Esophagus squamous epithelium (tissue), 5 donors: ENCODE results near the gene GLTP. TPM values are rescaled to one million over a fixed set of nuclear protein-coding genes. Genes with fewer than 3 reads are reported as not detected.
A peak's percentile ranks its signal among the peaks of the same experiment; 100 is the strongest.
"Not testable (repeated sequence)": the region's sequence is repeated elsewhere in the genome, so short reads cannot be mapped to it uniquely, and the experiment has no call there.

ENCODE experiments used
- DNase-seq: peaks from one replicate; lab custom pipeline; 2025; lab: John Stamatoyannopoulos, UW
- H3K27ac ChIP-seq, 4 donors: fragments of 200-600 bp; sonication (generic); one replicate each; pipeline ENCODE4 v1.5.1; 2016 to 2019; ENCODE audit warnings: mild to moderate bottlenecking in 1 of 4
- H3K27me3 ChIP-seq, 4 donors: fragments of 200-600 bp; sonication (generic); 1 replicate in 3 of 4; 2 replicates in 1 of 4; pipeline versions ENCODE4 v1.5.1 to v1.6.0; 2017 to 2021; ENCODE audit warnings: antibody characterized with exemption in 1 of 4
- H3K36me3 ChIP-seq, 3 donors: fragments of 200-600 bp; sonication (generic); one replicate each; pipeline ENCODE4 v1.5.1; 2016 to 2019
- H3K4me1 ChIP-seq, 3 donors: fragments of 200-600 bp; sonication (generic); one replicate each; pipeline ENCODE4 v1.5.1; 2017 to 2019
- H3K4me3 ChIP-seq, 4 donors: fragments of 200-600 bp; sonication (generic); 1 replicate in 3 of 4; 2 replicates in 1 of 4; pipeline ENCODE4 v1.5.1; 2016 to 2019; ENCODE audit warnings: mild to moderate bottlenecking in 2 of 4, moderate library complexity in 1 of 4
- H3K9me3 ChIP-seq, 3 donors: fragments of 200-600 bp; sonication (generic); one replicate each; pipeline ENCODE4 v1.5.1; 2016 to 2019
- POLR2A ChIP-seq, 4 donors: fragments of 450-650 bp; IDR thresholded peaks; one replicate each; pipeline ENCODE4 v1.6.1; 2017; ENCODE audit warnings: antibody characterized with exemption in 4 of 4, mild to moderate bottlenecking in 4 of 4, moderate library complexity in 3 of 4
- WGBS, 2 donors: methylation state at CpG; one replicate each; pipeline ENCODE4 v1.1.5; 2018; 5-methylcytosine and 5-hydroxymethylcytosine counted together
- intact Hi-C: fragments of 100-400 bp; cut with DNase I; formaldehyde crosslinking; loops from one replicate; pipeline ENCODE4 v1.15.0; 2022
- total RNA-seq, 4 donors: library from RNA; depleted of rRNA; stranded (reverse); fragments of >200 nt; gene quantifications; one replicate each; pipeline ENCODE4 v1.1.0, GENCODE V29; 2016
- TF ChIP-seq, protein P1 (sequence below), 6 experiments: fragments of 450-650 bp in 4 of 6; fragments of 200-600 bp in 2 of 6; sonication (generic) in 2 of 6; IDR thresholded peaks; one replicate each; pipeline ENCODE4 v1.5.1; 2016 to 2019; ENCODE audit warnings: antibody characterized with exemption in 6 of 6, mild to moderate bottlenecking in 4 of 6, moderate library complexity in 4 of 6
- donor health status: DM: yes; HTN: yes; CAD: no.

GLTP gene, protein sequence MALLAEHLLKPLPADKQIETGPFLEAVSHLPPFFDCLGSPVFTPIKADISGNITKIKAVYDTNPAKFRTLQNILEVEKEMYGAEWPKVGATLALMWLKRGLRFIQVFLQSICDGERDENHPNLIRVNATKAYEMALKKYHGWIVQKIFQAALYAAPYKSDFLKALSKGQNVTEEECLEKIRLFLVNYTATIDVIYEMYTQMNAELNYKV
- total RNA-seq: 100 to 1,000 TPM; 315 to 901 (median 457) TPM

GRCh38 chr12:109880043-109880931, at the start of gene GLTP:
GLTP (minus strand) TSS chr12:109880541; CDS start chr12:109880374, 167 bp downstream.
- intact Hi-C loops: no loop called here
- Histone ChIP-seq H3K9me3 (no peaks in the 10 kb centered on the region), H3K27me3 (no peaks in the 10 kb centered on the region), H3K4me3 (peak within 1 kb of the TSS; percentile 66 to 94 (median 79)), H3K27ac (peak within 1 kb of the TSS; percentile 91 to 98 (median 94)), H3K4me1 (peaks cover 25 to 91% (median 38%) of the 10 kb centered on the region in 3 donors), H3K36me3 (no peaks in the 10 kb centered on the region)
- WGBS, 2 donors: 0 to 1% methylated on average over 12 to 16 of the region's 92 CpGs
- TF ChIP-seq, protein P1, sequence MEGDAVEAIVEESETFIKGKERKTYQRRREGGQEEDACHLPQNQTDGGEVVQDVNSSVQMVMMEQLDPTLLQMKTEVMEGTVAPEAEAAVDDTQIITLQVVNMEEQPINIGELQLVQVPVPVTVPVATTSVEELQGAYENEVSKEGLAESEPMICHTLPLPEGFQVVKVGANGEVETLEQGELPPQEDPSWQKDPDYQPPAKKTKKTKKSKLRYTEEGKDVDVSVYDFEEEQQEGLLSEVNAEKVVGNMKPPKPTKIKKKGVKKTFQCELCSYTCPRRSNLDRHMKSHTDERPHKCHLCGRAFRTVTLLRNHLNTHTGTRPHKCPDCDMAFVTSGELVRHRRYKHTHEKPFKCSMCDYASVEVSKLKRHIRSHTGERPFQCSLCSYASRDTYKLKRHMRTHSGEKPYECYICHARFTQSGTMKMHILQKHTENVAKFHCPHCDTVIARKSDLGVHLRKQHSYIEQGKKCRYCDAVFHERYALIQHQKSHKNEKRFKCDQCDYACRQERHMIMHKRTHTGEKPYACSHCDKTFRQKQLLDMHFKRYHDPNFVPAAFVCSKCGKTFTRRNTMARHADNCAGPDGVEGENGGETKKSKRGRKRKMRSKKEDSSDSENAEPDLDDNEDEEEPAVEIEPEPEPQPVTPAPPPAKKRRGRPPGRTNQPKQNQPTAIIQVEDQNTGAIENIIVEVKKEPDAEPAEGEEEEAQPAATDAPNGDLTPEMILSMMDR (IDR thresholded peaks at IDR 0.05): peak in 5 of 6 experiments; percentile 20 to 95 (median 91)
- peak in 3 of 4 donors; percentile 0 to 61 (median 52) for TF ChIP-seq POLR2A (IDR thresholded peaks at IDR 0.05)
- no peak for DNase-seq

DNA sequence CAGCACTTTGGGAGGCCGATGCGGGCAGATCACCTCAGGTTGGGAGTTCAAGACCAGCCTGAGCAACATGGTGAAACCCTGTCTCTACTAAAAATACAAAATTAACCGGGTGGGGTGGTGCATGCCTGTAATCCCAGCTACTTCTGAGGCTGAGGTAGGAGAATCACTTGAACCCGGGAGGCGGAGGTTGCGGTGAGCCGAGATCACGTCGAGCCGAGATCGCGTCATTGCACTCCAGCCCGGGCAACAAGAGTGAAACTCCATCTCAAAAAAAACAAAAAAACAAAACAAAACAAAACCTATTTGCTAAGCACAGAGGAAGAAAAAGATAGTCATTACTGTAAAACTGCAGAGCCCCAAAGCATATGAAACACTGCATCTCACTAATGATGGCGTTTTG, 49.0 kb upstream of the GLTP start:
- DNase-seq, H3K27me3 ChIP-seq, intact Hi-C loops, H3K9me3 ChIP-seq, H3K4me3 ChIP-seq, H3K27ac ChIP-seq: not testable (repeated sequence)
- Histone ChIP-seq H3K36me3 (peaks cover 4 to 73% (median 22%) of the 10 kb centered on the region in 3 donors), H3K4me1 (peaks cover 0 to 13% (median 0%) of the 10 kb centered on the region in 3 donors)
- 82 to 98% methylated on average over 13 to 14 of the region's 14 CpGs for WGBS, 2 donors

DNA sequence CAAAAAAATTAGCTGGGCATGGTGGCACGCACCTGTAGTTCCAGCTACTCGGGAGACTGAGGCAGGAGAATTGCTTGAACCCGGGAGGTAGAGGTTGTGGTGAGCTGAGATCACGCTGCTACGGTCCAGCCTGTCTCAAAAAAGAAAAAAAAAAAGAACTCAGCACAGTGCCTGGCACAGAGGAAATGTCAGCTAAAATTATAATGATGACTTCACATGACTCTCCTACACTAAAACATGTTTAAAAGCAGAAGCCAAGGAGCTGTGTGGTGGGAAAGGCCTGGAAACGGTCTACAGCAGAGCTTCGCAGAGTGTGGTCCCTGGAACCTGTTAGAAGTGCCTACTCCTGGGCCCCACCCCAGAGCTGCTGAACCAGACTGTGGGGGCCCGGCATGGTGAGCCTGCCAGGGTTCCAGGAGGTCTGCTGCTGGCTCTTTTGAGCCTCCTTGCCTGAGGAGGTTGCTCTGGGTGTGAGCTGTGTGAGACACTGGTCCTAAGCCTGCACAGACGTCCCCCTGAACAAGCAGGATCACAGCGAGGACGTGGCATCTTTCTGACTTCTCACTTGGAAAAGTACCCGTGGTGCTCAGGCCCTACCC, 47.8 kb upstream of the GLTP start:
- peaks cover 0 to 7% (median 0%) of the 10 kb centered on the region in 3 donors for H3K4me1 ChIP-seq
- no peak overlapping the region for H3K4me3 ChIP-seq
- TF ChIP-seq, protein P1 (IDR thresholded peaks at IDR 0.05): no peak
- TF ChIP-seq POLR2A (IDR thresholded peaks at IDR 0.05): no peak
- intact Hi-C loops: no loop called here
- H3K9me3 ChIP-seq: no peaks in the 10 kb centered on the region
- DNase-seq: no peak
- 92 to 95% methylated on average over 8 of the region's 12 CpGs for WGBS, 2 donors
- H3K27me3 ChIP-seq: no peaks in the 10 kb centered on the region
- no peak overlapping the region for H3K27ac ChIP-seq
- H3K36me3 ChIP-seq: peaks cover 4 to 61% (median 10%) of the 10 kb centered on the region in 3 donors

GRCh38 chr12:109927622-109928021, 47.3 kb upstream of the GLTP start:
- WGBS, 2 donors: 69 to 72% methylated on average over 5 to 8 of the region's 8 CpGs
- peaks cover 0 to 61% (median 10%) of the 10 kb centered on the region in 3 donors for H3K36me3 ChIP-seq

More at GRCh38 chr12:109927622-109928021, 47.3 kb upstream of the GLTP start:
- no peak overlapping the region for H3K27ac ChIP-seq
- TF ChIP-seq, protein P1 (IDR thresholded peaks at IDR 0.05): peak in 5 of 6 experiments; percentile 49 to 81 (median 58)
- no peak for TF ChIP-seq POLR2A (IDR thresholded peaks at IDR 0.05)
- no peaks in the 10 kb centered on the region for H3K27me3 ChIP-seq
- peaks cover 0 to 2% (median 0%) of the 10 kb centered on the region in 3 donors for H3K4me1 ChIP-seq
- no peak overlapping the region for H3K4me3 ChIP-seq
- no peak for DNase-seq
- H3K9me3 ChIP-seq: no peaks in the 10 kb centered on the region
- intact Hi-C loops: no loop called here
